Psoas muscle (tissue), 8 donors: ENCODE results near the gene SLA2. TPM values are rescaled to one million over a fixed set of nuclear protein-coding genes. Genes with fewer than 3 reads are reported as not detected.

ENCODE experiments used
- ATAC-seq, 4 donors: fragments of 200-7000 bp; cut with Tn5 transposase; one replicate each; pipeline ENCODE4 v1.9.1; 2020; ENCODE audit warnings: moderate library complexity in 3 of 4, mild to moderate bottlenecking in 2 of 4
- DNase-seq, 2 donors: peaks; one replicate each; pipeline ENCODE4 v3.0.0-alpha.2; 2020
- H3K27ac ChIP-seq: fragments of 200-600 bp; one replicate; pipeline ENCODE4 v1.8.0; 2022
- H3K27me3 ChIP-seq, 3 donors: fragments of 200-600 bp in 1 of 3; one replicate each; pipeline versions ENCODE4 v1.6.1 to v1.8.0; 2013 to 2022; ENCODE audit warnings: low read length in 2 of 3, mild to moderate bottlenecking in 2 of 3, moderate library complexity in 1 of 3; ENCODE audit not compliant: insufficient read depth in 3 of 3
- H3K36me3 ChIP-seq, 2 donors: fragments of 200-600 bp in 1 of 2; one replicate each; pipeline versions ENCODE4 v1.6.1 to v1.8.0; 2013 to 2022; ENCODE audit warnings: low read depth in 1 of 2, mild to moderate bottlenecking in 1 of 2, moderate library complexity in 1 of 2; ENCODE audit not compliant: insufficient read depth in 1 of 2
- H3K4me1 ChIP-seq: fragments of 200-600 bp; one replicate; pipeline ENCODE4 v1.8.0; 2022
- H3K4me3 ChIP-seq: fragments of 200-600 bp; one replicate; pipeline ENCODE4 v1.8.0; 2022; ENCODE audit warnings: mild to moderate bottlenecking
- H3K9me3 ChIP-seq: fragments of 200-600 bp; one replicate; pipeline ENCODE4 v1.8.0; 2022
- CTCF ChIP-seq: fragments of 200-600 bp; IDR thresholded peaks from one replicate; pipeline ENCODE4 v1.8.0; 2022; ENCODE audit warnings: antibody characterized with exemption
- WGBS, 3 donors: extraction: QIAGEN DNeasy Blood & Tissue Kit; methylation state at CpG; one replicate each; pipeline versions ENCODE4 v1.1.6 to v1.1.7; 2013; 5-methylcytosine and 5-hydroxymethylcytosine counted together
- intact Hi-C, 2 donors: fragments of 100-400 bp; cut with DNase I; formaldehyde crosslinking; loops; one replicate each; pipeline versions ENCODE4 v1.11.0 to v1.14.2; 2022
- polyA plus RNA-seq, 3 donors: library from polyadenylated mRNA; stranded (reverse); fragments of 200-250 nt; gene quantifications; one replicate each; pipeline ENCODE4 v1.2.3, GENCODE V29; 2013
- total RNA-seq, 4 donors: library from RNA; stranded (reverse); fragmentation: NEBNext Ultra II Directional in 2 of 4; extraction: Animal tissue kit (Norgen Biotek cat#: 25700) in 2 of 4; gene quantifications; one replicate each; pipeline versions ENCODE4 v1.2.1 to v1.2.4, GENCODE V29; 2021 to 2023
- donor health status: healthy with polysubstance abuse.
- donor health status: DM: no; HTN: no; CAD: no; lungs with moderate emphysema.
- donor health status: Bipolar disorder and iron deficiency.
- donor health status: healthy.
- donor health status: DM: yes; HTN: yes; CAD: no.
- donor health status: DM: no; HTN: no; CAD: no.
- donor health status: DM: no; HTN: no; CAD: no.
- donor health status: DM: yes; HTN: yes; CAD: no.

SLA2 gene
- total and polyA plus RNA-seq, 7 donors: 0.03 to 0.34 (median 0.12) TPM

DNA sequence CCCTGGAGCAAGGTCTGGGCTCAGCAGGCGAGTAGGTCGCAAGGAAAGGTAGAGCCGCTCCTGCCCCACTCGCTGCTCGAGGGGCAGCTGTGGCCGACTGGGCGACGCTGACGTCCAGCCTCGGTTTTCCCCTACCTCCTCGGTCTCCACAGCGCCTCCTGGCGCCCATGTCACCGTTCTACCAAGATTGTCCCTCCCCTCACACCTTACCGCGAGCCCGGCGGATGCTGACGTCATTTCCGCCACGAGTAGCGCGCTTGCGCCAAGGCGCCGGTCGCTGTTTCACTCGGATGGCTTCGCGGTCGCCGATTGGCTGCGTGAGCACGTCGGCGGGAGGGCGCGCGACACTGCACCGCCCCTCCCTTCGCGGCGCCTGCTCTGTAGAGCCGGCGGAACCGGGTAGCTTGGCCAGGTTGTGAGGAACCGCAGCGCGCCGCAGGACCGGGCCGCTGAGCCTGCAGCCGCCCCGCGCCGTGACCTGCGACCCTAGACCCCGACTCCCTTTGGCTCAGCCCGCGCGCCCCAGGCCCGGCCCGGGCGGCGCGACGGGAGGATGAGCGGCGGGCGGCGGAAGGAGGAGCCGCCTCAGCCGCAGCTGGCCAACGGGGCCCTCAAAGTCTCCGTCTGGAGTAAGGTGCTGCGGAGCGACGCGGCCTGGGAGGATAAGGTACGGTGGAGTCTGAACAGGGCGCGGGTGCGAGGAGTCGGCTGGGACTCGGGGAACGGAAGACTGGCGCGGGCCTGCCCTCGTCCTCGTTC, 40.4 kb downstream of the SLA2 start, which contains the start of gene RAB5IF:
Gene RAB5IF, plus strand, starts transcription at position 381 of the 759 bp plus-strand sequence. Its CDS starts 173 bp downstream, at position 554.
- H3K9me3 ChIP-seq: no peaks in the 10 kb centered on the region
- H3K4me1 ChIP-seq: peaks cover 16% of the 10 kb centered on the region
- 0 to 1% (median 0%) methylated on average over 85 to 90 of the region's 90 CpGs for WGBS, 3 donors
- DNase-seq: peak; percentile 99 to 100
- peak within 1 kb of the TSS; percentile 92 for H3K27ac ChIP-seq
- peak; percentile 94 to 96 (median 96) for ATAC-seq
- intact Hi-C loops: loop anchor here (1.0 to 10.0 kb wide), 4 partner anchors 48 to 149 kb away; no protein-coding TSS in a partner anchor
- H3K36me3 ChIP-seq: peaks cover 6 to 32% of the 10 kb centered on the region in 2 donors
- H3K27me3 ChIP-seq: no peaks in the 10 kb centered on the region
- peak within 1 kb of the TSS; percentile 88 for H3K4me3 ChIP-seq
- TF ChIP-seq CTCF: peak; percentile 93

DNA sequence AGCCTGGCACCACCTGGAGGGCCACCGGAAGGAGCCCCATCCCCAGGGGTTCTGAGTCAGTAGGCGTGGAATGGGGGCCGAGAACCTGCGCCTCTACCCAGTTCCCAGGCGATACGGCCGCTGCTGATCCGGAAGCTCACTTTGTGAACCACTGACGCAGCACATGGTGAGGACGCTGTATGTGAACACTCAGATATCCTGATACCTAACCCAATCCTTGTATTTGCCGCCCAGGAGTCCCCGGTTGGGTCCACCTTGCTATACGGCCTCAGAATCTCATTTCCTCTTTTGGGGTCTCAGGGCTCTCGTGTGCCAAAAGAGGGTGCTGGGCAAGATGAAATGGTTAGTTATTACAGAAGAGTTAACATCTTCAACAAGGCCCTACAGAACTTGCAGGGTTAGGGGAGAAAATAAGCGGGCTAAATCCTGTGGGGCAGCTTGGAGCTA, 41.0 kb downstream of the SLA2 start:
- Histone ChIP-seq H3K36me3 (peaks cover 6 to 26% of the 10 kb centered on the region in 2 donors), H3K9me3 (no peaks in the 10 kb centered on the region), H3K27ac (peak overlapping the region; percentile 92), H3K4me1 (peaks cover 16% of the 10 kb centered on the region), H3K4me3 (peak overlapping the region; percentile 88), H3K27me3 (no peaks in the 10 kb centered on the region)
- no peak for TF ChIP-seq CTCF
- peak in 3 of 4 donors; percentile 1 to 19 (median 13) for ATAC-seq
- intact Hi-C loops: loop anchor here (1.0 to 10.0 kb wide), 4 partner anchors 48 to 150 kb away; no protein-coding TSS in a partner anchor
- DNase-seq: peak; percentile 33 to 59
- WGBS, 3 donors: 47 to 53% (median 51%) methylated on average over 15 of the region's 15 CpGs

- no peaks in the 10 kb centered on the region for H3K9me3 ChIP-seq
- no peak overlapping the region for H3K27ac ChIP-seq
- no peaks in the 10 kb centered on the region for H3K27me3 ChIP-seq
- intact Hi-C loops: loop anchor here (10.0 kb wide), 3 partner anchors 117 to 153 kb away; no protein-coding TSS in a partner anchor
- WGBS, 3 donors: 29 to 56% (median 45%) methylated on average over 1 of the region's 1 CpG
- ATAC-seq (no peak), DNase-seq (no peak)
- H3K4me1 ChIP-seq: no peaks in the 10 kb centered on the region
- no peaks in the 10 kb centered on the region for H3K36me3 ChIP-seq
- no peak overlapping the region for H3K4me3 ChIP-seq
- TF ChIP-seq CTCF: no peak
Measured at GRCh38 chr20:36601540-36601939, 44.5 kb downstream of the SLA2 start.

GRCh38 chr20:36599912-36600345, 46.1 kb downstream of the SLA2 start:
- Histone ChIP-seq H3K4me1 (no peaks in the 10 kb centered on the region), H3K9me3 (no peaks in the 10 kb centered on the region), H3K27me3 (no peaks in the 10 kb centered on the region), H3K36me3 (no peaks in the 10 kb centered on the region), H3K4me3 (no peak overlapping the region), H3K27ac (no peak overlapping the region)
- no peak for ATAC-seq
- no peak for DNase-seq
- TF ChIP-seq CTCF: no peak
- WGBS, 3 donors: 48 to 62% (median 54%) methylated on average over 5 of the region's 5 CpGs
- intact Hi-C loops: loop anchor here (10.0 kb wide), 5 partner anchors 115 to 395 kb away; no protein-coding TSS in a partner anchor
